ENCODE data around the gene TMC5. TPM values are rescaled to one million over a fixed set of nuclear protein-coding genes. Genes with fewer than 3 reads are reported as not detected.

Gene TMC5
- total RNA-seq, 1 donor from 2014 or later: 68.7 TPM

DNA sequence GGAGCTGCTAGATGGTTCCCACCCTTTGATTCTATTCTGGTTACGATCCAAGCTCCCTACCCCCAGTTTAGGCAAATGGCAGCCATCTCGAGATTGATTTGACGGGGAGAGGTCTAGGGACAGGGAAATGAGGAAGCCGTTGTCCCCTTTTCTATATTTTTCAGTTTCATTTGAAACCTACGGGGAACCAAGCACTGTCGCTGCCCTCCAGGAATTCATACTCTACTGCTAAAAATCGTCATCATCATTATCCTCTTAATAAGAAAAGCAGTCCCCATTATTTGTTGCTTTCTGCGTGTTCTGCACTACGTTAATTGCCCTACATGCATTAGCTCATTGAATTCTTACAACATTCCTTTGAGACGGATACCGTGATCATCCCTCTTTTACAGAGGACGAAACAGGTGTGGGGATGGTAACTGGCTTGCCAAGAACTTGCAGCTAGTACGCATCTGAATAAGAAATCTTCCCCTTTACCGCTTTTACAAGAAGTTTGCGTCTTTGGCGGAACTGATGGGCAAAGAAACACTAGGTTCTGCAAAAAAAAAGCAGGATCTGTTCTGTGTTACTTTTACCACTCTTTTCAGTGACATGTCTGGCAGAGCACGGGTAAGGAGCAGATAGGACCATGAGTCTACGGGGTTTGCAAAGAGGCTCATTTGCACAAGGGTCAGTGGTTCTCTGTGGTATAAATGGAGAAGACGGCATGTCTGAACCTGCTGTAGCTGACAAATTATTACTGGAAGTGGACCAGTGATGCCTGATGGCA lies 107.1 kb downstream of the TMC5 start:
- TF ChIP-seq CTCF (IDR thresholded peaks at IDR 0.05): no peak
- H3K36me3 ChIP-seq: peaks cover 17% of the 10 kb centered on the region
- ATAC-seq (no peak), DNase-seq (no peak)
- H3K27ac ChIP-seq: peak overlapping the region; percentile 71
- intact Hi-C loops (cut with DNase I): no loop called here
- no peaks in the 10 kb centered on the region for H3K27me3 ChIP-seq
- no peaks in the 10 kb centered on the region for H3K9me3 ChIP-seq
- H3K4me1 ChIP-seq: peaks cover 25% of the 10 kb centered on the region
- peak overlapping the region; percentile 88 for H3K4me3 ChIP-seq

DNA sequence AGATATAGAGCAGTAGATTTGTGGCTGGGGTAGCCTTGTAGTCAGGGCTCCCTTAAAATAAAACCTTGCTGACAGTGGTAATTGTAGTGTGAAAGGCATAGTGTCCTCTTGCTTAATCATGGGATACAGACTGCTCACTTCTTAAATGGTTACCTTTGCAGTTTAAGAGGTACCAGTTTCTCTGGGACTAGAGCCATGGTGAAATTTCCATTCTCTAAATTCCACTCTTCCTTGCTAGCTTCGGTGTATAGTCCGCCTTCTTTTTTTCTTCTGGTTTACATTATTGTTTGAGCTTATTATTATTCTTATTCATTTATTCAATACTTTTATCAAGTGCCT lies 107.7 kb downstream of the TMC5 start:
- Histone ChIP-seq H3K4me3 (peak overlapping the region; percentile 88), H3K4me1 (peaks cover 19% of the 10 kb centered on the region), H3K36me3 (peaks cover 20% of the 10 kb centered on the region), H3K27me3 (no peaks in the 10 kb centered on the region), H3K9me3 (no peaks in the 10 kb centered on the region), H3K27ac (no peak overlapping the region)
- no peak for ATAC-seq
- intact Hi-C loops (cut with DNase I): no loop called here
- DNase-seq: no peak
- no peak for TF ChIP-seq CTCF (IDR thresholded peaks at IDR 0.05)

DNA sequence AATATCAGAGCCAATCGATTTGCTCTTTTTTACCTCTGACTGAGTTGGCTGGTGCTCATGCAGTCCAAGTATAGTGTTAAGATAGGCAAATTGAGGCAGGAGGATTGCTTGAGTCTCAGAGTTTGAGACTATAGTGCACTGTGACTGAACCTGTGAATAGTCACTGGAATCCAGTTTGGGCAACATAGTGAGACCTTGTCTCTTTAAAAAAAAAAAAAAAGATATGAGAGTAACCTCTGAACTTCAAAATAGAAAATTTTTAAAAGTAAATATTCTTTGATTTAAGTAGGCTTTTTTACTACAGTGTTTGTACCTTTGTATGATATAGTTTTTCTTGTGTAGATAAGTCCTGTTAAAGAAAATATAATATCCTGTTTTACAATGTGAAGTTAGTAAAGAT lies 109.5 kb downstream of the TMC5 start:
- ATAC-seq: no peak
- no peak overlapping the region for H3K4me3 ChIP-seq
- H3K27ac ChIP-seq: no peak overlapping the region
- H3K27me3 ChIP-seq: no peaks in the 10 kb centered on the region
- intact Hi-C loops (cut with DNase I): no loop called here
- H3K36me3 ChIP-seq: peaks cover 20% of the 10 kb centered on the region
- H3K4me1 ChIP-seq: peaks cover 13% of the 10 kb centered on the region
- no peak for DNase-seq
- no peak for TF ChIP-seq CTCF (IDR thresholded peaks at IDR 0.05)
- no peaks in the 10 kb centered on the region for H3K9me3 ChIP-seq

DNA sequence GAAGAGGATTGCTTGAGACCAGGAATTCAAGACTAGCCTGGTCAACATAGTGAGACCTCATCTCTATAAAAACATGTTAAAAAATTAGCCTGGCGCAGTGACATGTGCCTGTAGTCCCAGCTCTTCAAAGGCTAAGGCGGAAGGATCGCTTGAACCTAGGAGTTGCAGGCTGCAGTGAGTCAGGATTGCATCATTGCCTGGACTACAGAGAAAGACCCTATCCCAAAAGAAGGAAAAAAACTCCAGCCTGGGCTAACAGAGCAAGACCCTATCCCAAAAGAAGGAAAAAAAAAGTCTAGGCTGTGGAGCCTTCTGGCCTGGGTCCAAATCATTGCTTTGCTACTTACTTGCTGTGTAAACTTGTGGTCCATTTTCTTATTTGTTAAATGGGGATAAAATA lies 111.0 kb downstream of the TMC5 start:
- peaks cover 35% of the 10 kb centered on the region for H3K36me3 ChIP-seq
- no peak overlapping the region for H3K4me3 ChIP-seq
- intact Hi-C loops (cut with DNase I): no loop called here
- H3K4me1 ChIP-seq: peaks cover 13% of the 10 kb centered on the region
- H3K27ac ChIP-seq: no peak overlapping the region
- ATAC-seq (no peak), DNase-seq (no peak)
- no peaks in the 10 kb centered on the region for H3K27me3 ChIP-seq
- no peak for TF ChIP-seq CTCF (IDR thresholded peaks at IDR 0.05)
- H3K9me3 ChIP-seq: no peaks in the 10 kb centered on the region

DNA sequence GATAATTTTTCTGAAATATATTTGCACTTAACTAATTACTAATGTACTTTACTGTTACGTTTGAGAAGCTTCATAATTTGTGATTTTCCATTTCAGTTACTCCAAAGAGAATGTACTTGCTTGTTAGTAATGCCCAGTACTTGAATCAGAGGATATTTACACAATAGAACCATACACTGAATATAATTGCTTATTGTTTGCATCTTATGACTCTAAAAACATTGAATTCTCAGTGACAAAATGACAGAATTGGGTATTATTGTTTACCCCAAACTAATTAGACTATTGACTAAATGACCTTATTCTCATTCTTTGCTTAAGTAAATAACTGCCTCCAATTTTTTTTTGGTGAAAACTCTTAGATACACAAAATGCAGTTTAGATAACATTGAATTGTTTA lies 114.9 kb downstream of the TMC5 start:
- H3K36me3 ChIP-seq: peaks cover 62% of the 10 kb centered on the region
- H3K27me3 ChIP-seq: no peaks in the 10 kb centered on the region
- DNase-seq (no peak), ATAC-seq (no peak)
- H3K4me1 ChIP-seq: no peaks in the 10 kb centered on the region
- no peak for TF ChIP-seq CTCF (IDR thresholded peaks at IDR 0.05)
- no peak overlapping the region for H3K4me3 ChIP-seq
- H3K27ac ChIP-seq: no peak overlapping the region
- no peaks in the 10 kb centered on the region for H3K9me3 ChIP-seq
- intact Hi-C loops (cut with DNase I): no loop called here
